ENCODE results near the gene C4orf50.

GRCh38 chr4:6013564-6013963, 4.7 kb downstream of the C4orf50 start:
- TF ChIP-seq EZH2 (IDR thresholded peaks at IDR 0.05; ENCODE audit: borderline replicate concordance, low read length): no peak
- TF ChIP-seq CTCF (IDR thresholded peaks at IDR 0.05; ENCODE audit: low read length): no peak

All from OCI-LY1 (cell line).